Astrocyte of the cerebellum (primary cell): ENCODE data around the gene COPZ1.

Source experiments
- DNase-seq: peaks from one replicate; pipeline ENCODE4 v3.0.0-alpha.2; 2011; ENCODE audit warnings: low read depth
- H3K4me3 ChIP-seq: 2 replicates; pipeline ENCODE4 v1.5.1; 2011; ENCODE audit warnings: mild to moderate bottlenecking, low read depth, low read length, moderate library complexity
- CTCF ChIP-seq: IDR thresholded peaks from 2 replicates; pipeline ENCODE4 v1.5.1; 2012; ENCODE audit warnings: low read length, low read depth, moderate library complexity, mild to moderate bottlenecking; ENCODE audit errors: missing control alignments
- in situ Hi-C: cut with HindIII; loops from 2 replicates; pipeline ENCODE4 v1.10.0; 2017; ENCODE audit warnings: low sequenced_read_pairs

COPZ1 gene

GRCh38 chr12:54292083-54292930 lies 32.6 kb upstream of the COPZ1 start:
- TF ChIP-seq CTCF: no peak
- in situ Hi-C loops: no loop called here
- H3K4me3 ChIP-seq: no peak overlapping the region
- DNase-seq: no peak

GRCh38 chr12:54292931-54293241 lies 32.0 kb upstream of the COPZ1 start:
- DNase-seq: no peak
- no peak for TF ChIP-seq CTCF
- no peak overlapping the region for H3K4me3 ChIP-seq
- in situ Hi-C loops: no loop called here

GRCh38 chr12:54294152-54294952 lies 30.6 kb upstream of the COPZ1 start:
- in situ Hi-C loops: no loop called here
- H3K4me3 ChIP-seq: no peak overlapping the region
- no peak for DNase-seq
- peak; percentile 81 for TF ChIP-seq CTCF

- H3K4me3 ChIP-seq: no peak overlapping the region
- in situ Hi-C loops: no loop called here
- no peak for TF ChIP-seq CTCF
- no peak for DNase-seq
Observed at GRCh38 chr12:54294953-54295566, 29.9 kb upstream of the COPZ1 start.

- no peak for TF ChIP-seq CTCF
- in situ Hi-C loops: no loop called here
- no peak overlapping the region for H3K4me3 ChIP-seq
- no peak for DNase-seq
Observed at GRCh38 chr12:54296393-54297099, 28.4 kb upstream of the COPZ1 start.

GRCh38 chr12:54298904-54299303 lies 26.0 kb upstream of the COPZ1 start:
- TF ChIP-seq CTCF: no peak
- in situ Hi-C loops: no loop called here
- no peak overlapping the region for H3K4me3 ChIP-seq
- DNase-seq: no peak
